RWPE2 (cell line): ENCODE results near the gene CMPK2.

Experiments
- ATAC-seq: fragments of 200-7000 bp; cut with Tn5 transposase; 3 replicates; pipeline ENCODE4 v1.9.1; 2021; ENCODE audit warnings: low read depth
- DNase-seq: peaks from one replicate; pipeline ENCODE4 v3.0.0-alpha.2; 2020; ENCODE audit warnings: low spot score
- H3K27ac ChIP-seq: fragments of 450-650 bp; 2 replicates; pipeline ENCODE4 v1.5.1; 2017; ENCODE audit warnings: mild to moderate bottlenecking; ENCODE audit not compliant: poor library complexity, severe bottlenecking
- H3K27me3 ChIP-seq: fragments of 250-450 bp; sonication (Bioruptor Pico); 2 replicates; pipeline ENCODE4 v1.5.1; 2021; ENCODE audit warnings: mild to moderate bottlenecking, moderate library complexity; ENCODE audit not compliant: insufficient read depth, poor library complexity, severe bottlenecking
- H3K36me3 ChIP-seq: fragments of 250-450 bp; sonication (Bioruptor Pico); 2 replicates; pipeline ENCODE4 v1.5.1; 2020; ENCODE audit warnings: low read depth, mild to moderate bottlenecking, moderate library complexity
- H3K4me1 ChIP-seq: fragments of 250-450 bp; sonication (Bioruptor Pico); 2 replicates; pipeline ENCODE4 v1.5.1; 2021; ENCODE audit warnings: mild to moderate bottlenecking, moderate library complexity; ENCODE audit not compliant: insufficient read depth, poor library complexity, severe bottlenecking
- H3K4me3 ChIP-seq: fragments of 250-450 bp; sonication (Bioruptor Pico); 2 replicates; pipeline ENCODE4 v1.5.1; 2021; ENCODE audit warnings: mild to moderate bottlenecking, moderate library complexity; ENCODE audit not compliant: severe bottlenecking
- H3K9me3 ChIP-seq: fragments of 250-450 bp; sonication (Bioruptor Pico); 2 replicates; pipeline ENCODE4 v1.5.1; 2021; ENCODE audit warnings: mild to moderate bottlenecking, moderate library complexity; ENCODE audit not compliant: severe bottlenecking
- CTCF ChIP-seq: fragments of 450-650 bp; IDR thresholded peaks from one replicate; pipeline ENCODE4 v1.5.1; 2017; ENCODE audit warnings: mild to moderate bottlenecking, moderate library complexity; ENCODE audit not compliant: poor library complexity, severe bottlenecking

The CMPK2 gene

GRCh38 chr2:6885551-6885950, 19.8 kb upstream of the CMPK2 start:
- H3K4me3 ChIP-seq, result no peak overlapping the region
- H3K27ac ChIP-seq, result no peak overlapping the region
- no peaks in the 10 kb centered on the region for H3K4me1 ChIP-seq
- TF ChIP-seq CTCF, result no peak
- H3K9me3 ChIP-seq, result no peaks in the 10 kb centered on the region
- H3K36me3 ChIP-seq, result no peaks in the 10 kb centered on the region
- DNase-seq (no peak), ATAC-seq (no peak)
- H3K27me3 ChIP-seq, result no peaks in the 10 kb centered on the region

- Histone ChIP-seq H3K36me3 (no peaks in the 10 kb centered on the region), H3K27me3 (no peaks in the 10 kb centered on the region), H3K27ac (no peak overlapping the region), H3K9me3 (no peaks in the 10 kb centered on the region), H3K4me3 (no peak overlapping the region), H3K4me1 (no peaks in the 10 kb centered on the region)
- ATAC-seq, result no peak
- DNase-seq, result no peak
- no peak for TF ChIP-seq CTCF
Observed at GRCh38 chr2:6883448-6884122, 17.9 kb upstream of the CMPK2 start.

- Histone ChIP-seq H3K27me3 (no peaks in the 10 kb centered on the region), H3K27ac (no peak overlapping the region), H3K36me3 (no peaks in the 10 kb centered on the region), H3K4me3 (no peak overlapping the region), H3K9me3 (no peaks in the 10 kb centered on the region), H3K4me1 (no peaks in the 10 kb centered on the region)
- TF ChIP-seq CTCF, result no peak
- ATAC-seq (no peak), DNase-seq (no peak)
Observed at GRCh38 chr2:6881516-6881915, 15.8 kb upstream of the CMPK2 start.

- no peak for DNase-seq
- no peaks in the 10 kb centered on the region for H3K36me3 ChIP-seq
- no peak overlapping the region for H3K27ac ChIP-seq
- no peak for TF ChIP-seq CTCF
- no peak overlapping the region for H3K4me3 ChIP-seq
- ATAC-seq, result no peak
- H3K4me1 ChIP-seq, result no peaks in the 10 kb centered on the region
- no peaks in the 10 kb centered on the region for H3K27me3 ChIP-seq
- no peaks in the 10 kb centered on the region for H3K9me3 ChIP-seq
Observed at GRCh38 chr2:6881046-6881445, 15.3 kb upstream of the CMPK2 start.

- Histone ChIP-seq H3K27ac (no peak overlapping the region), H3K4me1 (no peaks in the 10 kb centered on the region), H3K4me3 (no peak overlapping the region), H3K27me3 (no peaks in the 10 kb centered on the region), H3K9me3 (no peaks in the 10 kb centered on the region), H3K36me3 (no peaks in the 10 kb centered on the region)
- DNase-seq, result no peak
- no peak for TF ChIP-seq CTCF
- no peak for ATAC-seq
Observed at GRCh38 chr2:6880200-6880733, 14.6 kb upstream of the CMPK2 start.
